RPMI8226 (cell line): ENCODE data around the gene XK.
A peak's percentile ranks its signal among the peaks of the same experiment; 100 is the strongest.

Experiments
- DNase-seq: peaks from one replicate; pipeline ENCODE4 v3.0.0-alpha.2; 2015

XK gene

DNA sequence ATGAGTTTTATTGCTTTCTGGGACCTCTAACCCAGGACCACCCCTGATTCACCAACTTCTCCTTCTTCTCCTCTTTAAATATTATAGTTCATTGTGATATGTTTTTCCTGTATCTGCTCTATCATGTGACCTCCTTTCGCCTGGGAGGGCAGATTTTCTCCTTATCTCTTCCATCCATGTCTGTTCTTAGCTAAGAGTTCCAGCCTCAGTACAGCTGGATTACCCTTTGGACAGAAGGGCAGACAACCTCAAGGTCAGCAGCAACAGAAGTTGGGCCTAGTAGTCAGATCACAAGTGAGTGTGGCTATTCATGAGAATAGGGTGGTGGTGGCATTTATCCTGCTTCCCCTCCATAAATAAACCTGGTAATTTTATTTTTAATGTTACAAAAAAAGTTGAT lies 5.7 kb upstream of the XK start:
- no peak for DNase-seq

- peak; percentile 18 for DNase-seq
These were observed 1.2 kb upstream of the XK start for GRCh38 chrX:37684426-37684825.

GRCh38 chrX:37684973-37685372 lies 618 bp upstream of the XK start:
- DNase-seq, result no peak

DNA sequence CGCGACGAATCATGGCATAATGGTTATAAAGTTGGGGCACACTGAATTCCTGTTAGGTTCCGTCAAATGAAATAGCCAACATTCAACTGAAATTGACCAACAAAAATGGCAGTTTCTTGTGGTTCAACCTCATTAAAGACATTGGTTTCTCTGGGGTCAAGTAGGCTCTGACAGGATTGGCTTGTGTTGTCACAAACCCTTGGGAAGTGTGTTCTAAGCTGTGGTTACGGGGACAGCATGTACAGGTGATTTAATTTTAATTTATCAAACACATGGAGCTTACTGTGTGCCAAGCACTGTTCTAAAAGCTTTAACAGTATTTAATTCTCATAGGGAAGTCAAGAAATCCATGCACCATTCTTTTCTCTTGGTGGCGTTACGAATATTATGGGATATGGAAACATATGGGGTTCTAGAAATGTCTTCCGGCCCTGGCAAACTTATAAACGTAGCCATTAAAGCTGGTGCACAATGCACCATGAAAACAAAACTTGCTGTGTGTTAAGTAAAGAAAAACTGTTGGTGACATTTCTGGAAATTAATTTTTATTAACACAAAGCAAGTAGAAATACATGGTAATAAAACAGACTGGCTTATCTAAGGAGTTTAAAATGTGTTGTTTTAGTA lies 891 bp downstream of the XK start:
- peak; percentile 36 for DNase-seq

GRCh38 chrX:37686996-37687395 lies 1.4 kb downstream of the XK start:
- peak; percentile 3 for DNase-seq

DNA sequence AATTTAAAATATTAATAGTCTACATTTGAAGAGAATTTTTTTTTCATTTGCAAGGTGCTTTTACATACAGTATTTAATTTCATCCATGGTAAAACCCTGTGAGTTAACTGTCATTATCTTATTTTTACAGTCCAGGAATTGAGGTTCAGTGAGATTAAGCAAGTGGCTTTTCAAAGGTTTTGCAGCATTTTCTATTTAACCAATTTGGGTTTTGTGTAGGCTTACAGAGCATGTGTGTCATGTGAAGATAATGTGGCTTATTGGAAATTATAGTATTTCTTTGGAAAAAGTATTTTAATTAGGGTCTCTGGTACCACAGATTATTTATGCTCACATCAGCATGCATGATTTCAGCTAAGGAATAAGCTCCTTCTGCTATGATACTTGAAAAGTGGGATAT lies 4.5 kb downstream of the XK start:
- no peak for DNase-seq

GRCh38 chrX:37692918-37693317 lies 7.3 kb downstream of the XK start:
- DNase-seq, result no peak

- no peak for DNase-seq
These were observed 11.7 kb downstream of the XK start for GRCh38 chrX:37697169-37697760.

DNA sequence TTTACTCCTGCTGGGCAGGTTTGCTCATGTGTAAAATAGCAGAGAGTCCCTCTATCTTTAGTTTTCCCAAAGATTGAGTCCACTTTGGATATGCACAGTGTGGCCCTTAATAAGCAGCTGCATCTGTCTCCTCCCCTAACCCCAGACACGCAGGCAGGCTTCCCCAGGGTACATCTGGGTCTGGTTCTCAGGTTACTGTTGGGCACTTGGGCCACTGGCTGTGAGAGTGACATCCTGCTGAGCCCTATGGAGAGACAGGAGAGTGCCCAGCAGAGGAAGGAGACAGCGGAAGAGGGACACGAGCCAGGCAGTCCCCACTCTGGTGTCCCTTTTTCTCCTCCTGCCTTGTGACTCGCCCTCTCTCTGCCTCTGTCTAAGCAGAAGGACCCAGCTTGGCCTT lies 16.0 kb downstream of the XK start:
- no peak for DNase-seq

GRCh38 chrX:37711991-37712390 lies 26.4 kb downstream of the XK start:
- no peak for DNase-seq

DNA sequence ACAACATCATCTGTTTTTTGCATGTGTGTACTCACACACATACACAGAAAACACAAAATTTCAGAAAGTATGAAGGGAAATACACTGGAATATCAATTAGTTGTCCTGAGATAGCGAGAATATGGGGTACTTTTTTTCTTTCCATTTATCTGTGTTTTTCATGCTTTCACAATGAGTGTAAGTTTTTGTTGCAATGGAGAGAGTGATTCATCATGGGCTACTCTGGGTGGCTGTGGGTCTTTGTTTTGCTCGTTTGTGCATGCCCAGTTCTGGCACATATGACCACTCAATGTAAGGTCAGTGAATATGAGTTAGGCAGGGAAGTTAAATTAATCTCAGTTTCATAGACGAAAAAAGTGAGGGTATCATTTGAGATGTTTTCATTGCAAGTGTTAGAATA lies 26.9 kb downstream of the XK start:
- no peak for DNase-seq

GRCh38 chrX:37714479-37714878 lies 28.9 kb downstream of the XK start:
- no peak for DNase-seq

- DNase-seq, result no peak
These were observed 31.0 kb downstream of the XK start for GRCh38 chrX:37716602-37717001.

- DNase-seq, result no peak
These were observed 32.1 kb downstream of the XK start for GRCh38 chrX:37717708-37718107.

DNA sequence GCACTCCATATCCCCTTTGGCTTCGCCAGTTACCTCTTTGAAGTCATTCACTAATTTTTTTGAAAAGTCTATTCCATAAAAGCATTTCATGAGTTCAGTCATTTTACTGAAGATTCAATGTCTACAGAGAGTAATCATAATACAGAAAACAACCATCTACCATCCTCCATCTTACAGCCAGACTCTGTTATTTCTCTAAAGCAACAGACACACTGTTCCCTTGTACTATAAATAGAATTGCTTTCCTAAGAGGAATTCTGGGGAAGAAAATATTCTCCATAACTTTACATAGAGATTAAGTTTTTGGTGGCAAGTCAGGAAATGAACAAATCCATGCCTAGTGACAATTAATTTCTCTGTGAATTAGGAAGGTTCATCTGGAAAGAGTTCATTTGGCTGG lies 37.0 kb downstream of the XK start:
- DNase-seq, result no peak

GRCh38 chrX:37726346-37726745 lies 40.8 kb downstream of the XK start:
- DNase-seq, result no peak

DNA sequence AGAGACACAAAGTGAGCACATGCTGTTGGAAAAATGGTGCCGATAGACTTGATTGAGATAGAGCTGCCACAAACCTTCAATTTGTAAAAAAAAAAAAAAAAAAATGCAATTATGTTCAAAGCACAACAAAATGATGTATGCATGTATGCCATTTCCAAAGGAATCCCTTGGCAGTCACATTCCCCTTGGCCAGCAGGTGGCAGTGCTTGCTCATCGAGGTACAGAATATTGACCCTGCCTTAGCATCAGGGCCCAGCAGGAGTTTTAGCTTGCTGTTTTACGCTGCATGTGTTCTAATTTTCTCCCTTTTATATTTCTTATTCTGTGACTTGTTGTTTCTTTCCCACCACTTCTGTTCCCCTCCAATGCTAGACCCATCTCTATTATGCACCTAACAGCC lies 59.8 kb downstream of the XK start:
- peak; percentile 76 for DNase-seq

DNA sequence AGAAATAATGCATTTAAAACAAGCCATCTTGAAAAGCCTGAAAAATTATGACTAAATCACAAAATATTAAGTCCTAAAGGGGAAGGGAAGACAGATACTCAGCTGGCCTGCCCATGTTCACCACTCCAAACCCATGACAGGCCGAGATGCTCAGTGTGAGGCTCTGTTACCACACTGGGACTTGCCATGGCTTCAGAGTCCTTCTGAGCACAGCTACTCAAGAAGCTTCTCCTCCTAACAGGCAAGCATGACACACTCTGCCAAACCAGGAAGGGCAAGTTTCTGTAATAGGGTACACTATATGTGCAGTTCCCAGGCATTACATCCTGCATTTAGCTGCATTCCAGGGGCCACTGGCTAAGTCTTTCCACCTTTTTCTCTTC lies 60.2 kb downstream of the XK start:
- DNase-seq, result no peak

DNA sequence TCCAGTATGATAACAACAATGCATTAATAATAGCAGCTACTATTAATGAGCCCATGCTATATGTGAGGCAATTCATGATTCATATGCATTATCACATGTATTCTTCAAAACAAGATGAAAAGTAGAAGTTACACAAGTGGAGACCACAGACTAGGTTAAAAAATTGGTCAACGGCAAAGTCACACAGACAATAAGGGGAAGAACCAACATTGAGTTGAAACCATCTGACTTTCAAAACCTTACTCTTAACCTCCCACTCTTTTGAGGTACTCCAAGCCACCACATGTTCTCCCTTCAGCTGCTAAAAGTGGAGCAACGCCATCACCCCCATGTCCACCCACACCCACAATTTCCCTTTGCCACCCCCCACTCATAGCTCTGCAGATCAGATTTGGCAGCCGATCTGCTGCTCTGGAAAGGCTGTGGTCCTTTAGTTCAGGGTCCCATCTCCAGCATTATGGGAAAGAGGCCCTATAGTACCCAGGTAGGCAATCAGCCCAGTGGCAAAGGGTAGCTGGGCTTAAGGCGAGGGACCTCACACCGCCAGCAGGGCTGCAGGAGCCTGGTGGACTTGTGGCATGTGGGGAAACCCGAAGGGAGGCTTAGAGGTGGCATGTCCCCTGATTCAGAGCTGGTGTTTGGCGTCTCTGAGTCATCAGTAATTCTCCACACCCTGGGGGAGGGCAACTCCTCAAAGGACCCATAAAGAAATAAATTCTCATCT lies 60.8 kb downstream of the XK start:
- no peak for DNase-seq

GRCh38 chrX:37746951-37747350 lies 61.4 kb downstream of the XK start:
- DNase-seq, result no peak

- DNase-seq, result no peak
These were observed 66.7 kb downstream of the XK start for GRCh38 chrX:37752281-37752680.

GRCh38 chrX:37752936-37753335 lies 67.3 kb downstream of the XK start:
- DNase-seq, result no peak

DNA sequence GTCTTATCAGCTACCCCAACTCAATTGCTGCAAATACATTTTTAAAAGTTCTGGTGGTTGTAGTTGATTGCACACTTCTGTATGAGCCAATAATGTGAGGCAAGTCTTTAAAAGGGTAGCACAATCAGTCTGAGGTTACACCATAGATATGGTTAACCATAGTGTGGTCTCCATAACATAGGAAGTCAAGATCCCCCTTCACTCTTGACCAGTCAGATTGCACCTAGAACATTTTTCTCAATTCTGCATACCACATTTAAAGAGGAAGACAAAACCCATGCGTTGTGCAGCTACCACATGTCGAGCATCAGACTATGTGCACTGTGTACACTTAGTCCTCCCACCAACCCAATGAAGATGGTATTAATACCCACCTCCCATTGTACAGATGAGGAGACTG lies 67.8 kb downstream of the XK start:
- no peak for DNase-seq

DNA sequence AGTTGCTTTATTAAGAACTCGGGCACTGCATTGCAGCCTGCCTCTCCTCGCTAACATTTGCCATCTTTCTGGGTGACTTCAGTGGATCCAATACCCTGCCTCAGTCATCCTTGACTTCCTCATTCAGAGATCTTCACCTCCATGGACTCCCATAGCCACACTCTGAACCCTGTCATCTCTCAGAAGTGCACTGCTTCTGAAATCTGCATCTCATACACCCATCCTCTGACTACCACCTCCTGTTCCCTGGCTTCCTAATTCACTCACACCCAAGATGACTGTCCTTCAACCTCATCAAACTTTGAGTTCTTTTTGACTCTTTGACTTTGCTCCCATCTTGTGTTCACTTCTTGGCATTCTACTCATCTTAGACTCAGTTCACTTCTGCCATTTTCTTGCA lies 68.9 kb downstream of the XK start:
- no peak for DNase-seq

DNA sequence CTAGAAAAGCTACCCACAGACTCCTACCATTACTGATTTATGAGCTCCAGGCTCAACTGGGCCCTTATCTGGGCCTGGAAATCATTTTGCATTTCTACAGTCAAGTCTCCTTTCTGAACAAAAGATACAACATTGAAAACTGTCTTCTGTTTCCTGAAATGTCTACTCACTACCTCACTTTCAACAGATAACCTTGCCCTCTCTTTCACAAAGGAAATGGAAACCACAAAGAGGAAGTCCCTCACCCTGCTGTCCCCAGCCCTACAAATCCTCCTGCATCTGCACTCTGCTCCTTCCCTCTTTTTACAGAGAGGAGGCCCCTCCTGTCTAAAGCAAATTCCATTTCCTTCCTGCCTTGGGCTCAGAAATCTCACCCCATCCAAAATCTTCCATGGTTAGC lies 69.4 kb downstream of the XK start:
- DNase-seq, result peak; percentile 77
